Activated CD4-positive, alpha-beta T cell treated with anti-CD3 and anti-CD28 coated beads for 36 hours (primary cell): ENCODE measurements around the gene NCOA6. TPM values are rescaled to one million over a fixed set of nuclear protein-coding genes. Genes with fewer than 3 reads are reported as not detected.
"Not testable (repeated sequence)": the region's sequence is repeated elsewhere in the genome, so short reads cannot be mapped to it uniquely, and the experiment has no call there.

ENCODE experiments used
- ATAC-seq: fragments of 200-7000 bp; cut with Tn5 transposase; one replicate; pipeline ENCODE4 v1.10.0; 2021; ENCODE audit warnings: mild to moderate bottlenecking, moderate library complexity
- CTCF ChIA-PET: fragments of 350-600 bp; sonication (Branson Sonifier 250); formaldehyde crosslinking; loops from one replicate; lab custom pipeline; 2021; ENCODE audit warnings: antibody characterized with exemption; lab: Charles Lee
- POLR2A ChIA-PET: fragments of 350-600 bp; sonication (Branson Sonifier 250); formaldehyde crosslinking; loops from one replicate; lab custom pipeline; 2021; ENCODE audit warnings: antibody characterized with exemption, inconsistent platforms; lab: Charles Lee
- DNase-seq: peaks from one replicate; pipeline ENCODE4 v3.0.0-alpha.2; 2020
- H3K27ac Mint-ChIP-seq: one replicate; pipeline ENCODE4 v1.8.0; 2021; ENCODE audit warnings: mixed read lengths
- H3K27me3 Mint-ChIP-seq: one replicate; pipeline ENCODE4 v1.8.0; 2021; ENCODE audit warnings: mixed read lengths
- H3K36me3 Mint-ChIP-seq: one replicate; pipeline ENCODE4 v1.8.0; 2021; ENCODE audit warnings: low read depth, mixed read lengths
- H3K4me1 Mint-ChIP-seq: one replicate; pipeline ENCODE4 v1.8.0; 2021; ENCODE audit warnings: mixed read lengths
- H3K4me3 Mint-ChIP-seq: one replicate; pipeline ENCODE4 v1.8.0; 2021; ENCODE audit warnings: mild to moderate bottlenecking, moderate library complexity, mixed read lengths
- H3K9me3 Mint-ChIP-seq: one replicate; pipeline ENCODE4 v1.8.0; 2021; ENCODE audit warnings: low read depth, mixed read lengths
- intact Hi-C, 2 experiments: fragments of 100-400 bp; cut with DNase I in 1 of 2; cut with micrococcal nuclease in 1 of 2; formaldehyde crosslinking; loops; one replicate each; pipeline versions ENCODE4 v1.14.2 to v1.15.1; 2022 to 2024; cut with DNase I, micrococcal nuclease
- total RNA-seq, 2 experiments: library from RNA; stranded (reverse); gene quantifications; one replicate each; pipeline ENCODE4 v1.2.3, GENCODE V29; 2021

The NCOA6 gene
- total RNA-seq, 2 experiments from 2014 or later, result 20.3 to 31.1 TPM

DNA sequence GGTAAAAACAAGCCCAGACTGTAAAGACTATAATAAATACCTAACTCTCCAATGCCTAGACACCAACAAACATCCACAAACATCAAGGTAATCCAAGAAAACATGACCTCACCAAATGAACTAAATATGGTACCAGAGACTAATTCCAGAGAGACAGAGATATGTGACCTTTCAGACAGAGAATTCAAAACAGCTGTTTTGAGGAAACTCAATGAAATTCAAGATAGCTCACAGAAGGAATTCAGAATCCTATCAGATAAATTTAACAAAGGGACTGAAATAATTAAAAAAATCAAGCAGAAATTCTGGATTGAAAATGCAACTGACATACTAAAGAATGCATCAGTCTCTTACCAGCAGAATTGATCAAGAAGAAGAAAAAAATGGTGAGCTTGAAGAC is 26.6 kb downstream of the NCOA6 start:
- no peak overlapping the region for H3K4me3 Mint-ChIP-seq
- H3K27me3 Mint-ChIP-seq, result no peaks in the 10 kb centered on the region
- H3K4me1 Mint-ChIP-seq, result peaks cover 49% of the 10 kb centered on the region
- intact Hi-C loops, result no loop called here
- CTCF ChIA-PET, result interaction anchor here (1.0 kb wide), 1 partner anchor 29 kb away, joined by 3 read pairs; no protein-coding TSS in a partner anchor
- H3K9me3 Mint-ChIP-seq, result no peaks in the 10 kb centered on the region
- DNase-seq, result no peak
- no peak for ATAC-seq
- POLR2A ChIA-PET, result no interaction called here
- peaks cover 11% of the 10 kb centered on the region for H3K36me3 Mint-ChIP-seq
- no peak overlapping the region for H3K27ac Mint-ChIP-seq

DNA sequence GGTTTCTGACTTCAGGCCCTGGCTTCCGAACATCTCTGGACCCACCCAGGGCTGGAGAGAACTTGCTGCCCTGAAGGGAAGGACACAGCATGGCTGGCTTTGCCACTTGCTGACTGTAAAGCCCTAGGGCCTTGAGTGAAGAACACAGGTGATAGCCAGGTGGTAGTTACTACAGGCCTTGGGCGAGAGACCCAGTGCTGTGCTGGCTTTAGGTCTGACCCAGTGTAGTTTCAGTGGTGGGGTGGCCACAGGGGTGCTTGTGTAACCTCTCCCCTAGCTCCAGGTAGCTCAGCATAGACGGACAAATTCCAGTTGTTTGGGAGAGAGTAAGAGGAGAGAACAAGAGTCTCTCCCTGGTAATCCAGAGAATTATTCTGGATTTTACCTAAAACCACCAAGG is 27.1 kb downstream of the NCOA6 start:
- ChIA-PET CTCF (interaction anchor here (1.0 kb wide), 1 partner anchor 28 kb away, joined by 3 read pairs; no protein-coding TSS in a partner anchor), POLR2A (no interaction called here)
- Mint-ChIP-seq H3K4me1 (peaks cover 49% of the 10 kb centered on the region), H3K4me3 (no peak overlapping the region), H3K9me3 (no peaks in the 10 kb centered on the region), H3K27ac (no peak overlapping the region), H3K36me3 (peaks cover 11% of the 10 kb centered on the region), H3K27me3 (no peaks in the 10 kb centered on the region)
- intact Hi-C loops, result no loop called here
- no peak for ATAC-seq
- DNase-seq, result no peak

DNA sequence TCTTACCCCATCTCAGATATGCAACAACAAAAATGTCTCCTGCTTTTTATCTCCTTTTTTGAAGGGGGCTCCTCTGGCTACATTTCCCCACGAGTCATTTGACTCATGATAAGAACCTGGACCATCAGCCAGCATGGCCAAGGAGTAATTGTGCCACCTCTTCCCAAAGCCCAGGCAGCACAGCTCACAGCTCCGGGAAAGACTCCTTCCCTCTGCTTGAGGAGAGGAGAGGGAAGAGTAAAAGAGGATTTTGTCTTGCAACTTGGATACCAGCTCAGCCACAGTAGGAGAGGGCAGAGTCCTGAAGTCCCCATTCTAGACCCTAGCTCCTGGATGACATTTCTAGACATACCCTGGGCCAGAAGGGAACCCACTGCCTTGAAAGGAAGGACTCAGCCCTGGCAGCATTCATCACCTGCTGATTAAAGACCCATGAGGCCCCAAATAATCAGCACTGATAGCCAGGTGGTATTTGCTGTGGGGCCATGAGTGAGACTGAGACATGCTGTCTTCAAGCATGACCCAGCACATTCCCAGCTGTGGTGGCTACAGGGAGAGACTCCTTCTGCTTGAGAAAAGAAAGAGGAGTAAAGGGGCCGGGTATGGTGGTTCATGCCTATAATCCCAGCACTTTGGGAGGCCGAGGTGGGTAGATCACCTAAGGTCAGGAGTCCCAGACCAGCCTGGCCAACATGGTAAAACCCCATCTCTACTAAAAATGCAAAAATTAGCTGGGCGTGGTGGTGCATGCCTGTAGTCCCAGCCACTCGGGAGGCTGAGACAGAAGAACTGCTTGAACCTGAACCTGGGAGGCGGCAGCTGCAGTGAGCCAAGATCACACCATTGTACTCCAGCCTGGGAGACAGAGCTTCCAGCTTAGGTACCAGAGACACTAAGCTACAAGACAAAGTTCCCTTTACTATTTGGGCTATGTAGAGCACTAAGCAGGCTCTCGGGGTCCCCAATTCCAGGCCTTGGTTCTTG is 28.1 kb downstream of the NCOA6 start:
- Mint-ChIP-seq H3K4me3 (no peak overlapping the region), H3K9me3 (no peaks in the 10 kb centered on the region), H3K4me1 (peaks cover 49% of the 10 kb centered on the region), H3K27me3 (no peaks in the 10 kb centered on the region), H3K36me3 (peaks cover 11% of the 10 kb centered on the region), H3K27ac (no peak overlapping the region)
- ChIA-PET CTCF (interaction anchor here (0.6 to 1.6 kb wide), 7 partner anchors 20 to 845 kb away, joined by 3 to 4 read pairs (median 3); no protein-coding TSS in a partner anchor), POLR2A (interaction anchor here (0.7 kb wide), 1 partner anchor 1158 kb away, joined by 3 read pairs; no protein-coding TSS in a partner anchor)
- intact Hi-C loops, result no loop called here
- no peak for ATAC-seq
- no peak for DNase-seq

DNA sequence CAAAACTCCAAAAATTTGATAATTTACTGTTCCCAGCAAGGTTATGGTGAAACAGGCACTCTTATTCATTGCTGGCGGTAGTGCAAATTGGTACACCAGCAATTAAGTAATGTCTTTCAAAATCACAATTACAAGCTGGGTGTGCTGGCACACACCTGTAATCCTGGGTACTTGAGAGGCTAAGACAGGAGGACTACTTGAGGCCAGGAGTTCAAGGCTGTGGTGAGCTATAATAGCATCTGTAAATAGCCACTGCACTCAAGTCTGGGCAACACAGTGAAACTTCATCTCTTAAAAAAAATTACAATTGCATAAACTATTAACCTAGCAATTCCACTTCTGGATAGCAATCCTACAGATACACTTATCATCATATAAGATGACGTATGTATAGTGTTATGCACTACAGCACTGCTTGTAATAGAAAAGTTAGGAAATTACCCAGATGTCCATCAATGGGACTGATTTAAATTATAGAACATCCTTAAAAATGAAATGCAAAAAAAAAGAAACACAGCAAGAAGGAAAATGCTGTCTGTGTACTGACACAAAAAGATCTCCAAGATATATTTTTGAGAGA is 31.4 kb downstream of the NCOA6 start:
- ChIA-PET POLR2A (no interaction called here), CTCF (interaction anchor here (1.2 kb wide), 1 partner anchor 41 kb away, joined by 3 read pairs; no protein-coding TSS in a partner anchor)
- DNase-seq (no peak), ATAC-seq (no peak)
- no peak overlapping the region for H3K4me3 Mint-ChIP-seq
- no peaks in the 10 kb centered on the region for H3K9me3 Mint-ChIP-seq
- intact Hi-C loops, result no loop called here
- H3K4me1 Mint-ChIP-seq, result peaks cover 23% of the 10 kb centered on the region
- H3K27me3 Mint-ChIP-seq, result no peaks in the 10 kb centered on the region
- H3K36me3 Mint-ChIP-seq, result peaks cover 11% of the 10 kb centered on the region
- H3K27ac Mint-ChIP-seq, result no peak overlapping the region

DNA sequence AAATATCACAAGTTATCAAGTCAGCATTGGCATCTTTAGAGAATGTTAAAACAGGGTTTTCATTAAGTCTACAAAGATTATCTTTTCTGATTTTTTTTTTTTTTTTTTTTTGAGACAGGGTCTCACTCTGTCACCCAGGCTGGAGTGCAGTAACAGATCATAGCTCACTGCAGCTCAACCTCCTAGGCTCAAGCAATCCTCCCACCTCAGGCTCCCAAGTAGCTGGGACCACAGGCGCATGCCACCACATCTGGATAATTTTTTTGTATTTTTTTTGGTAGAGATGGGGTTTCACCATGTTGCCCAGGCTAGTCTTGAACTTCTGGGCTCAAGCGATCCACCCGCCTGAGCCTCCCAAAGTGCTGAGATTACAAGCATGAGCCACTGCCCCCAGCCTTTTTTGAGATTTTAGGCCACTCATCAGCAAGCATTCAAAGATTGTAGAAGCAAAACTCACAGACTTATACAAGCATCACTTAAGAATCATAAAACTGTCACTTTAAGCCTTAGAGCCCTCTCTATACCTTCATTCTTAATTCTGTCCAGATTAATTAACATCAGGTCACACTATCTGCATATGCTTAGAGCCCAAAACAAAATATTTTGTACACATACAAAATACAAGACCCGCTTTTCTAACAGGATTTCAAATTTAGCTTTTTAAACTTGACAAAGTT is 32.6 kb downstream of the NCOA6 start:
- peaks cover 18% of the 10 kb centered on the region for H3K4me1 Mint-ChIP-seq
- ChIA-PET POLR2A (no interaction called here), CTCF (interaction anchor here (0.7 to 1.2 kb wide), 3 partner anchors 12 to 1118 kb away, joined by 3 to 4 read pairs (median 4); no protein-coding TSS in a partner anchor)
- no peak overlapping the region for H3K4me3 Mint-ChIP-seq
- H3K36me3 Mint-ChIP-seq, result peaks cover 8% of the 10 kb centered on the region
- no peaks in the 10 kb centered on the region for H3K9me3 Mint-ChIP-seq
- intact Hi-C loops, result no loop called here
- DNase-seq (no peak), ATAC-seq (no peak)
- H3K27ac Mint-ChIP-seq, result no peak overlapping the region
- H3K27me3 Mint-ChIP-seq, result no peaks in the 10 kb centered on the region

DNA sequence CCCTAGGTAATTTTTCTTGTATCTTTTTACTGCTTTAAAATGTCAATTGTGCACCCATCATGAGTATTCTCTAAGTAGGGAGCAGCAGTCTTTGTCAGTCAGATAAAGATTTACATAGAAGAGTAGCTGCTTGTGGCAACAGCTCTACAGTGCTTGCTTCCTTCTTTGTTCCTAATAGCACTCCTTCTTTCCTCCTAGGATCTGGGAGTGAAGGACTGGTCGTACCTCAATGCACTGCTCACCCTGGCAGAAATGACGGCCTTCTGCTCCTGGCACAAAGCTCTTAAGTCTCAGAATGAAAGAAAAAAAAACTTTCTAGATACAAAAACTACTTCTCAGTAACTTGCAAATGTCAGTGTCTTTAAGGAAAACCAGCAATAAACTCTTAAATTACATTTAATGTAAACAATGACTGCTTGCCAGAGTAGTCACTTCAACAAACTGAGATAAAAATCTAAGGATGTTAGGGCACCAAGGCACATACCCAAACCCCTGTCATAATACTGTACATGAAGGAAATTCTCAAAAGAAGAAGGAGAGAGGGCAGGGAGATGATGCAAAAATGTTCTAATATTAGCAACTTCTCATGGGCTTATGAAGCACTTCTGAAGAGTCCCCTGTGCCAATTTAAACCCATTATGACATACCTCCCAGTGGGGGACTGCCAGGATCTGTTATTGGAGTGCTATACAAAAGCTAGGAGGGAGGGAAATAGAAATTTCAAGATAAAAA is 34.0 kb downstream of the NCOA6 start:
- no peak overlapping the region for H3K4me3 Mint-ChIP-seq
- no peak for ATAC-seq
- intact Hi-C loops, result no loop called here
- no peak overlapping the region for H3K27ac Mint-ChIP-seq
- H3K36me3 Mint-ChIP-seq, result peaks cover 5% of the 10 kb centered on the region
- no peak for DNase-seq
- POLR2A ChIA-PET, result no interaction called here
- H3K27me3 Mint-ChIP-seq, result no peaks in the 10 kb centered on the region
- CTCF ChIA-PET, result no interaction called here
- peaks cover 15% of the 10 kb centered on the region for H3K4me1 Mint-ChIP-seq
- H3K9me3 Mint-ChIP-seq, result no peaks in the 10 kb centered on the region

DNA sequence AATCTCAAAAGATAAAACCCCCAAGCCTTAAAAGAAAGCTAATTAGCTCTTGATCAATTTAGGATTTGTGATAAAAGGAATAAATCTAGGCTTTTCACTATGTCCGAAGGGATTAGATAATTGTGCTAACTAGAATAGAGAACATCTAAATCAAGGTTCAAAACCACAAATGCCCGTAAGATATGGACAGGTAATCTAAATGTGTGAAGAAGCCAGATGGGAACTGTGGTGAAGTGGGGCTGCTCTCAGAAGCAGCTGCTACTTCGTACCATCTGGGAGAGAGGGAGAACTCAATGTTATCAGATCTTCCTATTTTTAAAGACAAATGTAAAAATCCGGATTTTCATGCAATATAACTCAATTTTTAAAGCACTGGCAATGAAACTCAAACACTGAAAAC is 44.2 kb downstream of the NCOA6 start:
- Mint-ChIP-seq H3K4me1 (peaks cover 2% of the 10 kb centered on the region), H3K4me3 (no peak overlapping the region), H3K9me3 (no peaks in the 10 kb centered on the region), H3K36me3 (peaks cover 15% of the 10 kb centered on the region), H3K27ac (no peak overlapping the region), H3K27me3 (no peaks in the 10 kb centered on the region)
- ATAC-seq (no peak), DNase-seq (no peak)
- ChIA-PET CTCF (interaction anchor here (0.5 to 2.9 kb wide), 3 partner anchors 11 to 15 kb away, joined by 3 to 19 read pairs (median 4); no protein-coding TSS in a partner anchor), POLR2A (no interaction called here)
- intact Hi-C loops, result no loop called here

DNA sequence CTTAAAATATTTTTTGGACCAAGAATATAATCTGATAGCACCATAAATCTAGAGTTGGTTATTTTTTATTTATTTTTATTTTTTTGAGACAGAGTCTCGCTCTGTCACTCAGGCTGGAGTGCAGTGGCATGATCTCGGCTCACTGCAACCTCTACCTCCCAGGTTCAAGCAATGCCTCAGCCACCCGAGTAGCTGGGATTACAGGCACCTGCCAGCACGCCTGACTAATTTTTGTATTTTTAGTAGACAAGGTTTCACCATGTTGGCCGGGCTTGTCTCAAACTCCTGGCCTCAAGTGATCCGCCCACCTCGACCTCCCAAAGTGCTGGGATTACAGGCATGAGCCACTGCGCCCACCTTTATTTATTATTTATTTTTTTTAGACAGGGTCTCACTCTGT is 45.2 kb downstream of the NCOA6 start:
- H3K36me3 Mint-ChIP-seq, result peaks cover 15% of the 10 kb centered on the region
- ATAC-seq, intact Hi-C loops, H3K9me3 Mint-ChIP-seq, DNase-seq, H3K27ac Mint-ChIP-seq, H3K27me3 Mint-ChIP-seq, H3K4me1 Mint-ChIP-seq, H3K4me3 Mint-ChIP-seq: not testable (repeated sequence)
- CTCF ChIA-PET, result interaction anchor here (1.0 to 1.3 kb wide), 3 partner anchors 11 to 467 kb away, joined by 3 read pairs; no protein-coding TSS in a partner anchor
- POLR2A ChIA-PET, result interaction anchor here (0.6 kb wide), 1 partner anchor 539 kb away, joined by 6 read pairs; the partner anchor contains the start of gene ASIP

DNA sequence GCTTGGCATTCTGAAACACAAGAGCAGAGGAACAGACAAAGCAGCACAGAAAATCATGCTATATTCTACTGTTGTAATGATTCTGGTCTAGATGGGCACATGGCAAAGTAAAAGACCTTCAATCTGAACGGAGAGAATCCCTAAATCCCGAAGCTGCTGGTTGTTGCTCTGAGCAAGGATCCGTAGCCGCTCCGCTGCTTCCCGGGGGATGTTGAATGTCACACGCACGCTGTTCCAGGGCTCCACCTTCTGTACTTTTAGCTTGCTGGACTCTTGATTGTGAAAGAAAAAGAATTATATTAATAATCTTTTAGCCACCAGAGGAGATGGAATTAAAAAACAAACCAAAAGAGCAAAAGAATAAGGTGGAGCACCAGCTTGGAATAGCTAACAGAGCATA is 49.3 kb downstream of the NCOA6 start:
- Mint-ChIP-seq H3K27ac (no peak overlapping the region), H3K9me3 (no peaks in the 10 kb centered on the region), H3K4me3 (no peak overlapping the region), H3K27me3 (no peaks in the 10 kb centered on the region), H3K4me1 (peaks cover 2% of the 10 kb centered on the region), H3K36me3 (peaks cover 21% of the 10 kb centered on the region)
- DNase-seq (no peak), ATAC-seq (no peak)
- CTCF ChIA-PET, result interaction anchor here (1.2 to 2.2 kb wide), 3 partner anchors 9 to 19 kb away, joined by 3 to 7 read pairs (median 6); no protein-coding TSS in a partner anchor
- intact Hi-C loops, result no loop called here
- POLR2A ChIA-PET, result no interaction called here

DNA sequence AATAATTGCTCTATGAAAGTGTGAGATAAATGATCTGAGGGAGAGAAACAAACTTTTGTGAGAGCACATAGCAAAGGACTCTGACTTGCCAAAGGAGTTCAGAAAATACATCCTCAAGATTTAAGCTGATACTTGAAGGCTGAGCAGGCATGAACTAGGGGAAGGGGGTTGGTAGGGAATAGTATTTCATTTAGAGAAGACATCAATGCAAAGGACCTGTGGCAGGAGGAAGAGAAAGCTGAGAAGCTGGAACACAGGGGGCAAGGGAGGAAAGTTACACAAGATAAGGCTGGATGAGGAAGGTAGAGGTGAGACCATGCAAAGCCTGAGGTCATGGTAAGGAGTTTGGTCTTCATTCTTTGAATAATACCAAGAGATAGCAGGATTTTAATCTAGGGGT is 50.6 kb downstream of the NCOA6 start:
- ATAC-seq (no peak), DNase-seq (no peak)
- H3K36me3 Mint-ChIP-seq, result peaks cover 15% of the 10 kb centered on the region
- peaks cover 2% of the 10 kb centered on the region for H3K4me1 Mint-ChIP-seq
- ChIA-PET POLR2A (no interaction called here), CTCF (interaction anchor here (0.5 to 2.2 kb wide), 2 partner anchors 12 to 265 kb away, joined by 3 to 6 read pairs; no protein-coding TSS in a partner anchor)
- intact Hi-C loops, result no loop called here
- H3K27ac Mint-ChIP-seq, result no peak overlapping the region
- H3K27me3 Mint-ChIP-seq, result no peaks in the 10 kb centered on the region
- no peak overlapping the region for H3K4me3 Mint-ChIP-seq
- H3K9me3 Mint-ChIP-seq, result no peaks in the 10 kb centered on the region
